HG02588 (cell line): Measurements from ENCODE around the gene STXBP4.

ENCODE experiments used
- ATAC-seq: cut with Tn5 transposase; IDR thresholded peaks from one replicate; pipeline ENCODE4 v1.9.1; 2021; ENCODE audit warnings: mild to moderate bottlenecking, moderate library complexity; ENCODE audit not compliant: unreplicated experiment

Gene STXBP4

GRCh38 chr17:55117164-55117563, 148.6 kb downstream of the STXBP4 start:
- ATAC-seq, result no peak

GRCh38 chr17:55120651-55121050, 152.1 kb downstream of the STXBP4 start:
- no peak for ATAC-seq

- ATAC-seq, result no peak
Measured at GRCh38 chr17:55121268-55121667, 152.7 kb downstream of the STXBP4 start.

- ATAC-seq, result no peak
Measured at GRCh38 chr17:55122114-55122513, 153.5 kb downstream of the STXBP4 start.

GRCh38 chr17:55124730-55125360, 156.3 kb downstream of the STXBP4 start:
- no peak for ATAC-seq

- ATAC-seq, result no peak
Measured at GRCh38 chr17:55133583-55133982, 165.0 kb downstream of the STXBP4 start.

GRCh38 chr17:55134486-55135157, 166.1 kb downstream of the STXBP4 start:
- no peak for ATAC-seq

- no peak for ATAC-seq
Measured at GRCh38 chr17:55140809-55141208, 172.2 kb downstream of the STXBP4 start.

- ATAC-seq, result no peak
Measured at GRCh38 chr17:55144518-55144917, 176.0 kb downstream of the STXBP4 start.

GRCh38 chr17:55149485-55149884, 180.9 kb downstream of the STXBP4 start:
- no peak for ATAC-seq

GRCh38 chr17:55152236-55152635, 183.7 kb downstream of the STXBP4 start:
- no peak for ATAC-seq

- ATAC-seq, result no peak
Measured at GRCh38 chr17:55154101-55154500, 185.5 kb downstream of the STXBP4 start.

- ATAC-seq, result no peak
Measured at GRCh38 chr17:55155856-55156560, 187.4 kb downstream of the STXBP4 start.

GRCh38 chr17:55157165-55157564, 188.6 kb downstream of the STXBP4 start:
- no peak for ATAC-seq

GRCh38 chr17:55158439-55158838, 189.9 kb downstream of the STXBP4 start:
- ATAC-seq, result no peak

- ATAC-seq, result no peak
Measured at GRCh38 chr17:55159251-55159650, 190.7 kb downstream of the STXBP4 start.

GRCh38 chr17:55160501-55160900, 191.9 kb downstream of the STXBP4 start:
- no peak for ATAC-seq

GRCh38 chr17:55161935-55162555, 193.5 kb downstream of the STXBP4 start:
- no peak for ATAC-seq

- no peak for ATAC-seq
Measured at GRCh38 chr17:55162556-55162946, 194.0 kb downstream of the STXBP4 start.

GRCh38 chr17:55163408-55163807, 194.8 kb downstream of the STXBP4 start:
- no peak for ATAC-seq

GRCh38 chr17:55166506-55166905, 197.9 kb downstream of the STXBP4 start:
- ATAC-seq, result no peak
